Spleen (tissue), 7 donors: ENCODE measurements around the gene DHX32.

Source experiments
- CTCF ChIP-seq, 11 experiments: fragments of 200-600 bp in 7 of 11; fragments of 450-650 bp in 4 of 11; sonication (generic) in 4 of 11; IDR thresholded peaks in 8 of 11; conservative IDR thresholded peaks in 3 of 11; 1 replicate in 7 of 11; 2 replicates in 4 of 11; pipeline versions ENCODE4 v1.4.0 to v1.8.0; 2016 to 2021; ENCODE audit warnings: antibody characterized with exemption in 11 of 11, inconsistent platforms in 4 of 11, mild to moderate bottlenecking in 1 of 11
- POLR2A ChIP-seq, 3 donors: fragments of 450-650 bp; IDR thresholded peaks; one replicate each; pipeline ENCODE4 v1.5.1; 2017; ENCODE audit warnings: antibody characterized with exemption in 3 of 3, mild to moderate bottlenecking in 1 of 3
- donor health status: DM: no; HTN: no; CAD: no; lungs with moderate emphysema.
- donor health status: DM: no; HTN: no; CAD: no.
- donor health status: DM: no; HTN: no; CAD: no.

GRCh38 chr10:125928928-125929585 lies 48.0 kb upstream of the DHX32 start:
- TF ChIP-seq POLR2A (IDR thresholded peaks at IDR 0.05) (no peak), CTCF (IDR thresholded peaks at IDR 0.05 in 8 of 11, conservative IDR thresholded peaks at IDR 0.05 in 3 of 11) (no peak)
